B cell (primary cell): ENCODE results near the gene MUC4. TPM values are rescaled to one million over a fixed set of nuclear protein-coding genes. Genes with fewer than 3 reads are reported as not detected.

ENCODE experiments used
- ATAC-seq: fragments of 200-7000 bp; cut with Tn5 transposase; one replicate; pipeline ENCODE4 v1.10.0; 2021; ENCODE audit warnings: low read depth, mild to moderate bottlenecking, moderate number of reproducible peaks, moderate library complexity
- CTCF ChIA-PET: fragments of 350-600 bp; sonication (Branson Sonifier 250); formaldehyde crosslinking; loops from one replicate; lab custom pipeline; 2021; ENCODE audit warnings: antibody characterized with exemption, inconsistent platforms; lab: Charles Lee
- POLR2A ChIA-PET: fragments of 350-600 bp; sonication (Branson Sonifier 250); formaldehyde crosslinking; loops from one replicate; lab custom pipeline; 2021; ENCODE audit warnings: antibody characterized with exemption; lab: Charles Lee
- DNase-seq: peaks from one replicate; pipeline ENCODE4 v3.0.0; 2013
- H2AFZ ChIP-seq: 2 replicates; pipeline ENCODE4 v1.6.1; 2012; ENCODE audit warnings: mild to moderate bottlenecking, low read depth, low read length; ENCODE audit not compliant: insufficient read depth, poor library complexity, severe bottlenecking
- H3K27ac ChIP-seq, 2 donors: 1 replicate in 1 of 2; 2 replicates in 1 of 2; pipeline ENCODE4 v1.5.1; 2012 to 2013; ENCODE audit warnings: low read length in 2 of 2, mild to moderate bottlenecking in 2 of 2, moderate library complexity in 1 of 2
- H3K27me3 ChIP-seq, 4 experiments: fragments of 200-600 bp in 1 of 4; sonication (generic) in 1 of 4; replicated peaks in 1 of 4; 1 replicate in 2 of 4; 2 replicates in 2 of 4; pipeline versions ENCODE4 v1.6.1 to v1.7.0; 2013 to 2016; ENCODE audit warnings: low read length in 3 of 4, mild to moderate bottlenecking in 2 of 4, mixed read lengths in 1 of 4, moderate library complexity in 1 of 4; ENCODE audit not compliant: insufficient read depth in 4 of 4, control insufficient read depth in 3 of 4; ENCODE audit errors: control extremely low read depth in 1 of 4
- H3K36me3 ChIP-seq, 2 experiments: replicated peaks in 1 of 2; 1 replicate in 1 of 2; 2 replicates in 1 of 2; pipeline versions ENCODE4 v1.6.1 to v1.7.1; 2013; ENCODE audit warnings: low read length in 1 of 2; ENCODE audit not compliant: insufficient read depth in 2 of 2, control insufficient read depth in 1 of 2; ENCODE audit errors: control extremely low read depth in 1 of 2, extremely low read depth in 1 of 2
- H3K4me1 ChIP-seq, 2 donors: fragments of 200-600 bp in 1 of 2; sonication (generic) in 1 of 2; 1 replicate in 1 of 2; 2 replicates in 1 of 2; pipeline versions ENCODE4 v1.5.1 to v1.6.1; 2013 to 2017; ENCODE audit warnings: low read length in 2 of 2; ENCODE audit not compliant: control insufficient read depth in 2 of 2, insufficient read depth in 2 of 2
- H3K4me2 ChIP-seq: replicated peaks from 2 replicates; pipeline ENCODE3; 2012; ENCODE audit warnings: mild to moderate bottlenecking, low read depth, low read length; ENCODE audit not compliant: poor library complexity, severe bottlenecking
- H3K4me3 ChIP-seq, 5 experiments: fragments of 200-600 bp in 1 of 5; sonication (generic) in 1 of 5; 1 replicate in 3 of 5; 2 replicates in 2 of 5; pipeline versions ENCODE4 v1.5.1 to v1.7.0; 2011 to 2016; ENCODE audit warnings: low read length in 4 of 5, mild to moderate bottlenecking in 4 of 5, low read depth in 2 of 5, control low read depth in 1 of 5, moderate library complexity in 1 of 5; ENCODE audit not compliant: insufficient read depth in 1 of 5; ENCODE audit errors: control extremely low read depth in 1 of 5, extremely low read depth in 1 of 5
- H3K79me2 ChIP-seq: fragments of 200-600 bp; sonication (generic); one replicate; pipeline ENCODE4 v1.6.0; 2016; ENCODE audit warnings: low read length; ENCODE audit not compliant: control insufficient read depth, insufficient read depth
- H3K9ac ChIP-seq: fragments of 200-600 bp; sonication (generic); 2 replicates; pipeline ENCODE4 v1.6.1; 2017; ENCODE audit warnings: mild to moderate bottlenecking, low read length, moderate library complexity
- H3K9me3 ChIP-seq, 3 donors: one replicate each; pipeline versions ENCODE4 v1.6.1 to v1.7.1; 2013; ENCODE audit warnings: low read length in 2 of 3; ENCODE audit not compliant: control insufficient read depth in 2 of 3, insufficient read depth in 1 of 3; ENCODE audit errors: control extremely low read depth in 1 of 3
- H4K20me1 ChIP-seq: 2 replicates; pipeline ENCODE4 v1.6.0; 2012; ENCODE audit warnings: mild to moderate bottlenecking, low read length; ENCODE audit not compliant: insufficient read depth, control insufficient read depth, poor library complexity, severe bottlenecking
- H3K27ac Mint-ChIP-seq: one replicate; pipeline ENCODE4 v1.8.0; 2021; ENCODE audit warnings: mixed read lengths
- H3K27me3 Mint-ChIP-seq: one replicate; pipeline ENCODE4 v1.8.0; 2021; ENCODE audit warnings: mixed read lengths
- H3K4me1 Mint-ChIP-seq: one replicate; pipeline ENCODE4 v1.8.0; 2021; ENCODE audit warnings: mixed read lengths
- H3K4me3 Mint-ChIP-seq: one replicate; pipeline ENCODE4 v1.8.0; 2021; ENCODE audit warnings: mixed read lengths
- H3K9me3 Mint-ChIP-seq: one replicate; pipeline ENCODE4 v1.8.0; 2022; ENCODE audit warnings: mixed read lengths; ENCODE audit not compliant: insufficient read depth
- CTCF ChIP-seq: fragments of 200-600 bp; IDR thresholded peaks from one replicate; pipeline ENCODE4 v1.8.0; 2022; ENCODE audit warnings: antibody characterized with exemption, mild to moderate bottlenecking
- EZH2 ChIP-seq: IDR thresholded peaks from 2 replicates; pipeline ENCODE4 v1.6.1; 2012; ENCODE audit warnings: borderline replicate concordance, low read depth, mild to moderate bottlenecking, moderate library complexity, low read length; ENCODE audit not compliant: insufficient read depth, poor library complexity, severe bottlenecking
- WGBS: methylation state at CpG from one replicate; pipeline ENCODE4 v1.1.5; 2013; ENCODE audit warnings: missing lambda C conversion rate; ENCODE audit not compliant: insufficient coverage; 5-methylcytosine and 5-hydroxymethylcytosine counted together
- intact Hi-C: fragments of 100-400 bp; cut with micrococcal nuclease; formaldehyde crosslinking; loops from one replicate; pipeline ENCODE4 v1.10.0; 2022
- polyA plus RNA-seq: library from polyadenylated mRNA; depleted of rRNA; stranded (reverse); fragments of >200 nt; gene quantifications from 2 replicates; pipeline ENCODE4 v1.2.3, GENCODE V29; 2012
- total RNA-seq, 2 donors: library from RNA; stranded (reverse); fragments of 120-200 nt in 1 of 2; gene quantifications; 1 replicate in 1 of 2; 2 replicates in 1 of 2; pipeline versions ENCODE4 v1.2.3 to v1.2.4, GENCODE V29; 2013 to 2022

Gene MUC4
- total and polyA plus RNA-seq, 2 donors (not counting 1 experiment from before 2014, with no cell fraction given) = 0.22 to 1.2 TPM

- Mint-ChIP-seq H3K4me3 (no peak overlapping the region), H3K4me1 (peaks cover 15% of the 10 kb centered on the region), H3K27me3 (peaks cover 16% of the 10 kb centered on the region), H3K27ac (no peak overlapping the region), H3K9me3 (no peaks in the 10 kb centered on the region)
- Histone ChIP-seq H3K27ac (no peak overlapping the region), H3K4me3 (no peak overlapping the region), H3K9ac (no peak overlapping the region), H4K20me1 (no peaks in the 10 kb centered on the region), H2AFZ (no peak overlapping the region), H3K4me2 (no peak overlapping the region), H3K4me1 (peaks cover 3 to 5% of the 10 kb centered on the region in 2 donors), H3K79me2 (no peaks in the 10 kb centered on the region), H3K36me3 (no peaks in the 10 kb centered on the region), H3K27me3 (peaks cover 0 to 23% (median 1%) of the 10 kb centered on the region in 4 experiments), H3K9me3 (peaks cover 0 to 15% (median 0%) of the 10 kb centered on the region in 3 donors)
- CTCF ChIA-PET = interaction anchor here (2.5 kb wide), 1 partner anchor 19 kb away, joined by 11 read pairs; no protein-coding TSS in a partner anchor
- intact Hi-C loops = no loop called here
- POLR2A ChIA-PET = no interaction called here
- TF ChIP-seq EZH2 = no peak
- TF ChIP-seq CTCF = no peak
- 91% methylated on average over 7 of the region's 8 CpGs for WGBS
- DNase-seq (no peak), ATAC-seq (no peak)
These were observed 65.4 kb downstream of the MUC4 start for GRCh38 chr3:195746346-195746745.

- Histone ChIP-seq H3K27ac (no peak overlapping the region), H3K9me3 (peaks cover 0 to 18% (median 0%) of the 10 kb centered on the region in 3 donors), H3K79me2 (no peaks in the 10 kb centered on the region), H3K27me3 (peaks cover 0 to 21% (median 1%) of the 10 kb centered on the region in 4 experiments), H3K4me3 (no peak overlapping the region), H4K20me1 (no peaks in the 10 kb centered on the region), H3K36me3 (no peaks in the 10 kb centered on the region), H3K4me2 (no peak overlapping the region), H3K4me1 (peaks cover 3 to 5% of the 10 kb centered on the region in 2 donors), H2AFZ (no peak overlapping the region), H3K9ac (no peak overlapping the region)
- CTCF ChIA-PET = interaction anchor here (2.5 kb wide), 1 partner anchor 17 kb away, joined by 11 read pairs; no protein-coding TSS in a partner anchor
- POLR2A ChIA-PET = no interaction called here
- intact Hi-C loops = loop anchor here (1.0 kb wide), 1 partner anchor 14 kb away; no protein-coding TSS in a partner anchor
- WGBS = 83% methylated on average over 3 of the region's 4 CpGs
- Mint-ChIP-seq H3K27ac (no peak overlapping the region), H3K4me3 (no peak overlapping the region), H3K9me3 (no peaks in the 10 kb centered on the region), H3K4me1 (peaks cover 15% of the 10 kb centered on the region), H3K27me3 (peaks cover 15% of the 10 kb centered on the region)
- TF ChIP-seq CTCF (no peak), EZH2 (no peak)
- DNase-seq (no peak), ATAC-seq (no peak)
These were observed 67.3 kb downstream of the MUC4 start for GRCh38 chr3:195744437-195744836.
